ENCODE results near the gene PEG3.

The PEG3 gene

GRCh38 chr19:56806639-56807038 lies 33.9 kb downstream of the PEG3 start:
- no peak for DNase-seq
